Measurements from ENCODE around the gene NR4A1. TPM values are rescaled to one million over a fixed set of nuclear protein-coding genes. Genes with fewer than 3 reads are reported as not detected.

Gene NR4A1
- total RNA-seq, 1 donor from 2014 or later, result 4.4 TPM

DNA sequence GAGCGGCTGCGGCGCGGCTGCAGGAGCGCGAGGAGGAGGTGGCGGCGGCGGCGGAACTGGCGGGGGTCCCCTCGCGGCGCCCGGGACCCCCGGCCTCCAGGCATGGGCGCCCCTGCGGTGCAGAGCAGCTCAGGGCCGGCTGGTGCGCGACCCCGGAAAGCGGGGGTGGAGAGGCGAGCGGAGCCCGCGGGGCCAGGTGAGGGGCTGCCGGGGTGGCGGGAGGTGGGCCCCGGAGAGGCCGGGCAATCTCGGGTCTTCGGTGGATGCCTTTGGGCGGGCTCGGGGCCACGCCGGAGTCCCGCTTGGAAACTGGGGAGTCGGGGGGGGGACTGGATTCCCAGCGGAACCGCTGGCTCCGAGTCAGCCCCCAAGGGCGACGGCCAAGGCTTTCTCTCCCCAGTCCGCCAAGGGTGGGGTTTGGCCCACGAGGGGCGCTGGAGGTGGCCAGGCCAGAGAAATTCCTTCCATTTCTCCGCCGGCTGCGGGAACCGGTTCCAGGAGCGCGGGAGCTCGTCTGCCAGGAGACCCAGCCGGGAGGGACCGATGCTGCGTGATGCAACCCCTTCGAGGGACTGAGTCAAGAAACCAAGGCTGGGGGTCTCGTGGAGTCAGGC is 13.9 kb upstream of the NR4A1 start:
- intact Hi-C loops (cut with micrococcal nuclease), result loop anchor here (1.0 kb wide), 1 partner anchor 14 kb away; the partner anchor contains the start of gene NR4A1

DNA sequence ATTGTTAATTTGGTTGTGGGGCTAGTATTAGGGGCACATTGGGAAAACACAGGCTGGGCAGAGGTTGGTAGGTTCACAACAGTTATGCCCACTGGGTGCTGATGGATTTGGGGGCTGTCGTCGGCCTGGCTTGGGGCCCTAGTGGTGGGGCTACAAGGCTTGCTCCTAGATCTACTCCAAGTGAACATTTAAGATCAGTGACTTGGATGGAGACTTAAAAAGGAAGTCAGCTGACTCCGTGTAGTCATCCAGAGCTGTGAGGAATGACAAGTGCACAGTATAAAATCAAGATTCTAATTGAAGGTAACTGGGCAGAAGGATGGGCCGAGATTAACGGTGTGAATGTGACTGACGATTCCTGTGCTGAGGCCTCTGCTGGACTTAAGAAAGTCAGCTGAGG is 12.8 kb upstream of the NR4A1 start:
- intact Hi-C loops (cut with micrococcal nuclease), result no loop called here

DNA sequence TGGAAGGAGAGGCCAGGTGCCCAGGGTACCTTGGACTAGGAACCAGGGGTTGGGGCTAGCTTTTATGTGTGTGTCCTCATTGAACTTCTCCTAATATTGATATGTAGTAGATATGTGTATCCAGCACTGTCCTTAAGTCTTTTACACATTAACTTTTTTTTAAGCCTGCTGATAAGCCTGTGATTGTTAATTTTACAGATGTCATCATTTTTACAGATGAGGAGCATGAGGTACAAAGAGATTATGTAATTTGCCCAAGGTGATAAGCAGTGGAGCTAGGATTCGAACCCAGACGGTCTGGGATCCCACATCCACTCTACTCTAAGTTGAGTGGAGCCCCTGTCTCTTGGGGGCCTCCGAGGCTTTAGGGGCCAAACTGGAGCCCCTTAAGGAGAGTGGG is 10.2 kb upstream of the NR4A1 start:
- intact Hi-C loops (cut with micrococcal nuclease), result no loop called here

DNA sequence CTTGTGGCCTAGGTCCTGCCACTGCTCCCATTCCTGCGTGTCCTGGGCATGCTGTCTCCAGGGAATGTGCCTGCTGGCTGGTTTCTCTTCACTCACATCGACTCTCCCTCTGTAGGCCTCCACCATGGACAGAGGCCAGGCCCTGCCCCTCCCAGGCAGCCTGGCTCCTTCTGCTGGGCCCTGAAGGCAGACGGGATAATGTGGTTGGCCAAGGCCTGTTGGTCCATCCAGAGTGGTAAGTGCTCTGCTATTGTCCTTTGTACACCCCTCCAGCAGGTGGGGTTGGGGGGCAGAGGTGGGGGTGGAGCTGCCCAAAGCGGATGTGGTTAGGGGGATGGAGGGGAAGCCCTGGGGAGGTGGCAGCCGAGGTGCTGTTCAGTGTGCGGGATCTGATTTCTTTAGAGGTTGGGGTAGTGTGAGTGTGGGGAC is 9.5 kb upstream of the NR4A1 start:
- intact Hi-C loops (cut with micrococcal nuclease), result no loop called here

DNA sequence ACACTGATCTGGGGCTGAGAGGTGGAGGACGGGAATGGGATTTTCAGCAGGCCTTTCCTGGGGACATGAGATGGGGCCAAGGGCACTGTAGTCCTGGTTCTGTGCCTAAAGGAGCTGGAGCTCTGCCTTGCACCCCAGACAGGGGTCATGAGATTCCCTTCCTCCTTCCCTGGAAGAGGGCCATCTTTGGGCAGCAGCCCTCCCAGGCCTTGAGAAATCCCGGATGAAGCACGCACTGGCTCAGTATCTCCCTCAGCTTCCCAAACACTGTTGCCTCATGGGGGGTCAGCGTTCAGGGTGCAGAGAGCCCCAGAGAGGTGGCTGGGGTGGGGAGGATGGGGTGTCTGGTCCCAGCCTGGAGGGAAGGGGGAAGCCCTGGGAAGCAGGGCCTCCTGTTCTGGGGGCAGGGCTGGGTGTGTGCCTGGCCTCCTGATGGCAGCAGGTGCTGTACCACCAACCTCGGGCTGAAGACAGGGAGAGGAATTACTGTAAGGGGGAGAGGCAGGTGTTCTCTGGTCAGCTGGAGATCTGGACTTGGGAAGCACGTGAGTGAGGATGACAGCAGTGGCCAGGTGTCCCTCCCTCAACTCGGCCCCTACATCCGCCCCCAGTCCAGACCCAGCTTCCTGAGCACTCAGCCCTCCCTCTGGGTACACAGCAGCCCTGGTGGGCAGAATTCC is 8.4 kb upstream of the NR4A1 start:
- intact Hi-C loops (cut with micrococcal nuclease), result no loop called here

DNA sequence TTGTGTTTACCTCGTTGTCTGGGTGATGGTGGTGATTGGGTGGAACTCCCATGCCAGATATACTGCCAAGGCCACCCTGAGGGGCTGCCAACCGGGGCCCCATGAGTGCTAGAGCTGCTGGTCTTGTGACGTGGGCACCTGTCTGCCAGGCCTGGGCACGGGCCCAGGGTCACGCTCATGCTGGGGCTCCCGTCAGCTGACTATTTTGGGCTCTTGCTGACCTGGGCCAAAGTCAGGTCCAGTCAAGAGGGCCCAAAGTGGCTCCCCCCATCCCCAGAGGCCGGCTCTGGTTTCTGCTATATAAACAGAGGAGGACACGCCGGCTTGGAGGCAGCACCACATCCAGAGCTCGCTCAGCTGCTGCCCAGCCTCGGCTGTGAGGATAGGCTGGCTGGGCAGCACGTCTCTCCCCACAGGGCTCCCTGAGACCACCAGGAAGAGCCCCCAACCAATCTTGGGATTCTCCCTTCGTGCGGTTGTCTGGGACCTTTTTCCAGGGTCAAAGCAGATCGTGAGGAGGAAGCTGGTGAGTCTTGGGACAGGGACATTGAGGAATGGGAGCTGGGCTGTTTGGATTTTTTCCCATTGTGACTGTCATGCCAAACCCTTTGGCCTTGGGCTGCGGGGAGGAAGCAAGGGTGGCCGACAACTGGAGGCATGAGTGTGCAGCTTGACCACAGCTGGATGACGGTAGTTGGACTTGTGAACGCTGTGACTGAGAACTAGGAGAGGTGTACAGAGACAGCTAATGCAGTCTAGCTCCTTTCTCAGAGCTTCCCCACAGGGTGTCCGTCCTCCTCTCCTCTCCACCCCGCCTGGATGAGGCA is 7.6 kb upstream of the NR4A1 start:
- intact Hi-C loops (cut with micrococcal nuclease), result no loop called here

DNA sequence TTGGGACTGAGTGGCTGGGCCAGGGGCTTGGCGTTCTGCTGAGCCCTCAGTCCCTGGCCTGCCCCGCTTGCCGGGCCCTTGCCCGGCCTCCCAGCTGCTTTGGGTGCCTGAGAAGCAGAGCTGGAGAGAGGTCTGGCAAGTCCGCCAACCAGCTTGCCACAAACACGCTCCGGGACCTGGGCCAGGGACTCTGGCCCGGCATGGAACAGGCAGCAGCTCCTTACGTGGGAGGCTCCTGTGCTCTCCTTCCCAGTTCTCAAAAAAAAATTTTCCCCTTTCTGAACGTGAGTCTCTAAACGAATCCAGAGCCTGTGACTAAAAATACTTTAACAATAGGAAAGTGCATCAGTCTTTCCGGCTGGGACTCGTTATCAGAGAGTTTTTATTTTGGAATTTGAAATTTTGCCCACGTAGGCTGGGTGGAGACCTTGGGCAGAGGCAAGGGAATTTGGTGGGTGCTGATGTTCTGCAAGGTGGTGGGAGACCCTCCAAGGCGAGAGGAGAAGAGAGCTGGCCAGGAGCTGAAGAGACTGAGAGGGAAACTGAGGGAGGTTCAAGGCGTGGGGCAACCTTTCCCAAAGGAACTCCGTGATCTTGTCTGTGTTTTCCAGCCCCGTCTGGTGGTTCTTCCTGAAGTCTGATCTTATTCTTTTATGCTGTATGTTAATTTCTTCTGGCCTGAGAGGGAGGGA is 6.8 kb upstream of the NR4A1 start:
- intact Hi-C loops (cut with micrococcal nuclease), result no loop called here

DNA sequence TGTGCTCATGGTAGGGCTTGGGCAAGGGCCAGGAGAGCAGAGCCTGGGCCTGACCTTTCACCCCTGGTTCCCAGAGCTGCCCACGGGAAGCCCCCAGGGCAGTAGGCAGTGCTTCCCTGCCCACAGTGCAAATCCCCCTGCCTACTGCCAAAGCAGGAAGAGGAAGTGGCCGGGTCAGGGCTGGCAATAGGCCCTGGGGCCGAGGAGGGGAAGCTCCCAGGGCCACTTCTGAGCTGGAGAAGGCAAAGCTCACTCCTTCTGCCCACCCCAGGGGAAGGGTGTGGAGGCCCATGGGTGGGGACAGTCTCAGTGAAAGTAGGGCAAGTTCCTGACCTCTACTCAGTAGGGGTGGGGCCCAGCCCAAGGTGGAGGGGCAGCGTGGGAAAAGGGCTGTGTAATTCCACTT is 5.4 kb upstream of the NR4A1 start:
- intact Hi-C loops (cut with micrococcal nuclease), result no loop called here

DNA sequence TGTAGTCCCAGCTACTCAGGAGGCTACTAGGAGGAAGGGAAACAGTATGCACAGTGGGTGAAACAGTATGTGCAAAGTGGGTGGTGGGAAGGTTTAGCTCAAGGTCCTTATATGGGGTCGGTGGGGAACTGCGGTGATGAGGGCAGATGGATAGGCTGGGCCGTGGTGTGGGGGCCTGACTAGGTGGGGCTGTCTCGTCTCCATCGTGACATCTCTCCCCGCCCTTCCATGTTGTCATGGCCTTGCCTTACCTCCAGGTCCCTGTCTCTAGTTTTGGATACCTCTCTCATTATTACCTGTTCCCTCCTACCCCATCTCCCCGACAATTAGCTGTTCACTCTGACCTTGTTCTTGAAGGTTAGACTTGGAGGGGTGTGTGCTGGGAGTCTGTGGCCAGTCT is 4.4 kb upstream of the NR4A1 start:
- intact Hi-C loops (cut with micrococcal nuclease), result no loop called here

DNA sequence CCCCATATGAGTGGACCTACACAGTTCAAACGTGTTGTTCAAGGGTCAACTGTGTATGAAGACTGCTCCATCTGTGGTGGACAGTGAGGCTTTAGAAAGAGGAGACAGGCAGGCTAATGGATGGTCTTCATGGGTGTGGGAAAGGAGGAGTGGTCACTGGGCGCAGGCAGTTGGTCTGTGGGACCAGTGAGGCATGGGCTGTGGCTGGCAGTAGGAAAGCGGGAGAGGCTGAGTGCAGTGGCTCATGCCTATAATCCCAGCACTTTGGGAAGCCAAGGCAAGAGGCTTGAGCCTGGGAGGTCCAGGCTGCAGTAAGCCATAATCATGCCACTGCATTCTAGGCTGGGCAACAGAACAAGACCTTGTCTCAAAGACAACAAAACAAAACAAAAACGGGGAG is 2.0 kb upstream of the NR4A1 start:
- intact Hi-C loops (cut with micrococcal nuclease), result no loop called here

DNA sequence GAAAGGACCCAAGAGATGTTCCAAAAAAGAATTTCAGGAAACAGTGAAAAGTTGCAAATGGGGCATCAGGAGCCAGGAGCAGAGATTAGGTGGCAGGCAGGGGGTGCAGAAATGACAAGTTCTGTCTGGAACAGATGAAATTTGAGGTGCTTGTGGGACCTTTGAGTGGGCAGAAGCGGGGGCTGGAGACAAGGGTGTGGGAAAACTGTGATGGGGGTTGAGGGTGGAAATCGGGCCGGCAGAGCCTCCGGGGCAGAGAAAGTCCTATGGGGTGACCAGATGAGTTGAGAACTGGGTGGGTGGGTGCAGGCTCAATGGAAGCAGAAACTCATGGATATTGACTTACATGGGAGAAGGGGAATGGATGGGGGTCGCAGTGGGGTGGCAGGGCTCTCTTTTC is 1.6 kb upstream of the NR4A1 start:
- intact Hi-C loops (cut with micrococcal nuclease), result no loop called here

DNA sequence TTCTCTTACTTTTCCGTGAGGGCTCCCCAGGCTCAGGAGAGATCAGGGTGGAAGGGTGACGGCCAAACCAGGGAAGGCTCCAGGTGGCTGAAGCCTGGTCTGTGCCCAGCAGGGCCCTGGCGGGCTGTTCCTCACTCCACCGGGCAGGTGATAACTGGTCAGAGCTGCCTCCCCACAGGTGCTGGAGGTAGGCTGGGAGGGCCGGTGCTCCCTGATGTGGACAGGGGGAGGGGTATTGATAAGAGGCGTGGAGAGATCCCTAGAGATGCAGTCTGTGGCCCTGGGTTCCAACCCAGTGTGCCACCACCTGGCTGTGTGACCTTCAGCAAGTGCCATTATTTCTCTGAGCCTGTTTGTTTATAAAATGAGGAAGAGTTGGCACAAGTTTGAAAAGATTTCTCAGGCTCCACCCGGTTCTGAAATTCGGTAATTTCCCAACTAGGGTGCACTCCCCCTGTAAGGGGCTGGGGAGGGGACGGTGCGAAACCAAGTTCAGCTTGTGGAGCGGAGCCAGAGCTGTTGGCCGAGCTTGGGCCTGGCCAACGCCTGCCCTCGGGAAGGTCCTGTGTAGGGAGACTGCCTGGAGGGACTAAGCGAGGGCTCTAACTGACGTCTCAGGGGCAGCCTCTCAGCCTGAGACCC is 1.0 kb upstream of the NR4A1 start:
- intact Hi-C loops (cut with micrococcal nuclease), result no loop called here

DNA sequence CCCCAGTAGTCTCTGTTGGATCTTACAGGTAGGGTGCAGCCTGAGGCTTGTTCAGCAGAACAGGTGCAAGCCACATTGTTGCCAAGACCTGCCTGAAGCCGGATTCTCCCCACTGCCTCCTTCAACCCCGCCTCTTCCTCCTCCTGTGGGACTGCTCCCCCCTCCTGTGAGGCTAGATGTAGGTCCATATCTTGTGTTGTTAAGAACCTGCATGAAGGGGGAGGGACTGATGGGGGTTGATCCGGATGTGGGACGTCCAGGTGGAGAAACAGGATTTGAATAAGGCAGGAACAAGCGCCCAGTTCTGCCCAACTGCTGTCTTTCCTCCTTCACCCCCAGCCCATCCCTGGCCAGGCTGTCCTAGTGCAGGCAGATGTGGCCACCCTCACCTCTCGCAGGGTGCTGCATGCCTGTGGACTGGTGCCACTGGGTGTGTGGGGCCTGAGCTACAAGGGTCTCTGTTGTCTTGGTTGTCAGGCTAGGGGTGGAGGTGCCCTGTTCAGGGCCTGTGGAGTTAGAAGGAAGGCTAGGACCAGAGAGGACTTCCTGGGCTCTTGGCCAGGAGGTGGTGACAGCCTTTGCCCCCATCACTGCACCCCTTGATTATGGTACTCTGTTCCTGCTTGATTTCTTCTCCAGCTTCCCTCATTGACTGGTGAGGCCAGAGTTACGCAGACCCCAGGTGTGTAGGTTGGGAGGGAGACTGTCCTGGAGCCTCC is 1.4 kb downstream of the NR4A1 start:
- intact Hi-C loops (cut with micrococcal nuclease), result no loop called here

DNA sequence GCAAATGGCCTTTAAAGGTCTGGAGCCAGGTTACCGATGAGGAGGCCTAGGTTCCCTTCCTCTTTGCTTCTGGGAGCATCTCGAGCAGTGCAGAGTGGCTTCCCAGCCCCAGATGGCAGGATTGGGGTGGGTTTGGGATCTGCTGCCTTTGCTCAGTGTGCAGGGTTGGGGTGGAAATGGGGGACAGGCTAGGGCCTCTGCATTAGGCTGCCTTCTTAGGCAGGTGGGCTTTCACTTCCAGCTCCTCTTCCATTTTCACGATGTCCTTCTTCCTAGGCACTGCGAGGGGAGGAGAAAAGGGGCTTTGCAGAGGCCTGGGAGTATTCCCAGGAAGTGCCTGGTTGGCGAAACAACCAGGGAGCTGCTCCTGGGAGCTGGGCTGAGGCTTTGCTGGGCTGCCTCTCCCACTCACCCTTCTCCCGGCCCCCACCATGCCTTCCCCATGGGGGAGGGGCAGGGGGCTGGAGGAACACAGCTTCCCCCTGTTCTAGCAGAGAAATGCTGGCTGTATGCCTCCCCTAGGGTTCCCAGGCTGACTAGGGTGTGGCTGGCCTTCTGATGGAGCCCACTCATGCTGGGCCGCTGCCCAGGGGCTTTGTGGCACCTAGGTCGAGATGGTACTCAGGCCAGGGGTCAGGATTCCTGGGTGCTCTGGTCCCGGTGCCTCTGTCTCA is 2.4 kb downstream of the NR4A1 start:
- intact Hi-C loops (cut with micrococcal nuclease), result no loop called here

DNA sequence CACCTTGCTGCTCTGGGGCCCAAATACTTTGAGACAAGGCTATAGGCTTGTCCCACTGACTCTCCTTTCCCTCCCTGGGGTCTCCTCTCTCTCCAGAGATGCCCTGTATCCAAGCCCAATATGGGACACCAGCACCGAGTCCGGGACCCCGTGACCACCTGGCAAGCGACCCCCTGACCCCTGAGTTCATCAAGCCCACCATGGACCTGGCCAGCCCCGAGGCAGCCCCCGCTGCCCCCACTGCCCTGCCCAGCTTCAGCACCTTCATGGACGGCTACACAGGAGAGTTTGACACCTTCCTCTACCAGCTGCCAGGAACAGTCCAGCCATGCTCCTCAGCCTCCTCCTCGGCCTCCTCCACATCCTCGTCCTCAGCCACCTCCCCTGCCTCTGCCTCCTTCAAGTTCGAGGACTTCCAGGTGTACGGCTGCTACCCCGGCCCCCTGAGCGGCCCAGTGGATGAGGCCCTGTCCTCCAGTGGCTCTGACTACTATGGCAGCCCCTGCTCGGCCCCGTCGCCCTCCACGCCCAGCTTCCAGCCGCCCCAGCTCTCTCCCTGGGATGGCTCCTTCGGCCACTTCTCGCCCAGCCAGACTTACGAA is 3.1 kb downstream of the NR4A1 start:
- intact Hi-C loops (cut with micrococcal nuclease), result no loop called here

DNA sequence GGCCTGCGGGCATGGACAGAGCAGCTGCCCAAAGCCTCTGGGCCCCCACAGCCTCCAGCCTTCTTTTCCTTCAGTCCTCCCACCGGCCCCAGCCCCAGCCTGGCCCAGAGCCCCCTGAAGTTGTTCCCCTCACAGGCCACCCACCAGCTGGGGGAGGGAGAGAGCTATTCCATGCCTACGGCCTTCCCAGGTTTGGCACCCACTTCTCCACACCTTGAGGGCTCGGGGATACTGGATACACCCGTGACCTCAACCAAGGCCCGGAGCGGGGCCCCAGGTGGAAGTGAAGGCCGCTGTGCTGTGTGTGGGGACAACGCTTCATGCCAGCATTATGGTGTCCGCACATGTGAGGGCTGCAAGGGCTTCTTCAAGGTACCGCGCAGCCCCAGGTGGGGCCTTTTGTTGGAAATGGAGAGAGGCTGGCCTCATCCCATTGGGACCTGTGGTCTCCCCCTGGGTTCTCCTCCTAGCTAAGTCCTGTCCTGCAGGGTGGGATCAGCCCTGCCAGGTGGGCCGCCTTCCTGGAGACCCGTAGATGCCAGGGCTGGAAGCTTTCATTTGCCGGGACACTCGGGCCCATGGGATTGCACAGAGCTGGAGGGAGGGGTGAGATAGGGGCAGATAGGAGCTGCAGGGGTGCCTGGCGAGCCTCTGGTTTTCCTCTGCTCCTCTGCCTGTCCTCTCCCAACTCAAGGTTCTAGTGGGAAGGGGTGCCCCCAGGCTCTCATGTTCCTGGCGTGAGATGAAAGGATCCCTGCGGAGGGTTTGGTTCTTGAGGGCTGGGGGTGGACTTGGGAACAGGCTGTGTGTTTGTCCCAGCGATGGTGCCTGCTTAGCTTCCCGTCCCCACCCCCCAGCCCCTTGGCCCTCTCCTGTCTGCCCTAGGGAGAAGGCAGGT is 3.8 kb downstream of the NR4A1 start:
- intact Hi-C loops (cut with micrococcal nuclease), result no loop called here

DNA sequence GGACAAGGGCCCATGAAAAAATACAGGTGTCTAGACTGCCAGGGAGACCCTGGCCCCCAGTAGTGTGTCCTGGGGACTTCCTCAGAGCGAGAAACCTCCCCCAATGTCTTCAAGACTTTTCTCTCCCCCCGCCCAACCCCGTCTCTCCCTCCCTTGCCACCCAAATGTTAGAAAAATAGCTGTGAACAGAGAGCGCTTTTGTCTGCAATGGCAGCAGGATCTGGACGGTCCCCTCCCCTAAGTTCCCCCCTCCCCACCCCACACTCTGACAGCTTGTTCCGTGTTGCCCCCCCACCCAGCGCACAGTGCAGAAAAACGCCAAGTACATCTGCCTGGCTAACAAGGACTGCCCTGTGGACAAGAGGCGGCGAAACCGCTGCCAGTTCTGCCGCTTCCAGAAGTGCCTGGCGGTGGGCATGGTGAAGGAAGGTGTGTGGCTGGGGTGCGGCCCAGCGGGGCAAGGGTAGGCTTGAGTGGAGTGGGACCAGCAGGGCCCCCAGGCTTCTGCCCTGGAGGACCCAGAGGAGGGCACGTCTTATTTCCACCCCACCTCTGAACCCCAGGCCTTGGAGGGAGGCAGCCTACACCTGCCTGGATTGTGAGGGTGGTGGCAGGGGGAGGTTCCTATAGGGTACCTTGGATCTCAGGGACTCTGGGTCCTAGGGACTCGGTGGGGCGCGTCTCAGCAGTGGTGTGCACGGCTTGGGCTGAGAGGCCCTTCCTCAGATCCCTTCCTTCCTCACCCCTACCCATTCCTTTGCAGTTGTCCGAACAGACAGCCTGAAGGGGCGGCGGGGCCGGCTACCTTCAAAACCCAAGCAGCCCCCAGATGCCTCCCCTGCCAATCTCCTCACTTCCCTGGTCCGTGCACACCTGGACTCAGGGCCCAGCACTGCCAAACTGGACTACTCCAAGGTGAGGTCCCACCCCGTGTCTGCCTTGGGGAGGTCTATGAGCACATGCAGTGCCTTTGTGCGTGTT is 4.8 kb downstream of the NR4A1 start:
- intact Hi-C loops (cut with micrococcal nuclease), result no loop called here
